Thoracic aorta (tissue), 2 donors: ENCODE measurements around the gene GAMT. TPM values are rescaled to one million over a fixed set of nuclear protein-coding genes. Genes with fewer than 3 reads are reported as not detected.

Source experiments
- ATAC-seq: fragments of 150-250 bp; one replicate; pipeline ENCODE4 v1.8.0; 2017; ENCODE audit warnings: low read depth; ENCODE audit not compliant: insufficient number of reproducible peaks, low FRiP score
- DNase-seq: peaks from one replicate; pipeline ENCODE4 v3.0.0-alpha.2; 2020; ENCODE audit warnings: low spot score
- H3K27ac ChIP-seq, 2 donors: fragments of 200-600 bp; sonication (generic); 1 replicate in 1 of 2; 2 replicates in 1 of 2; pipeline ENCODE4 v1.5.1; 2016; ENCODE audit warnings: mild to moderate bottlenecking in 2 of 2, moderate library complexity in 2 of 2
- H3K27me3 ChIP-seq: fragments of 200-600 bp; sonication (generic); replicated peaks from 2 replicates; pipeline ENCODE4 v1.6.0; 2016; ENCODE audit warnings: mild to moderate bottlenecking; ENCODE audit not compliant: insufficient read depth
- H3K36me3 ChIP-seq: fragments of 200-600 bp; sonication (generic); one replicate; pipeline ENCODE4 v1.5.1; 2016
- H3K4me1 ChIP-seq, 2 donors: fragments of 200-600 bp; sonication (generic); 1 replicate in 1 of 2; 2 replicates in 1 of 2; pipeline versions ENCODE4 v1.5.1 to v1.6.0; 2016; ENCODE audit warnings: low read depth in 2 of 2, mild to moderate bottlenecking in 1 of 2; ENCODE audit not compliant: control insufficient read depth in 1 of 2
- H3K4me3 ChIP-seq: fragments of 200-600 bp; sonication (generic); 2 replicates; pipeline ENCODE4 v1.5.1; 2016; ENCODE audit warnings: mild to moderate bottlenecking
- H3K9me3 ChIP-seq: fragments of 200-600 bp; sonication (generic); 2 replicates; pipeline ENCODE4 v1.5.1; 2016
- CTCF ChIP-seq: fragments of 200-600 bp; sonication (generic); IDR thresholded peaks from one replicate; pipeline ENCODE4 v1.5.1; 2019; ENCODE audit warnings: antibody characterized with exemption
- total RNA-seq, 2 donors: library from RNA; depleted of rRNA; stranded (reverse); fragments of >200 nt; gene quantifications; one replicate each; pipeline versions ENCODE4 v1.1.0 to v1.2.3, GENCODE V29; 2016

Gene GAMT
- total RNA-seq, 2 donors from 2014 or later: 27.6 to 55.1 TPM

GRCh38 chr19:1397838-1398237 lies 3.5 kb downstream of the GAMT start:
- no peak for DNase-seq
- Histone ChIP-seq H3K27me3 (no peaks in the 10 kb centered on the region), H3K27ac (no peak overlapping the region), H3K9me3 (no peaks in the 10 kb centered on the region), H3K36me3 (peaks cover 7% of the 10 kb centered on the region), H3K4me1 (peaks cover 7 to 47% of the 10 kb centered on the region in 2 donors), H3K4me3 (no peak overlapping the region)
- ATAC-seq: no peak
- no peak for TF ChIP-seq CTCF

- Histone ChIP-seq H3K4me3 (no peak overlapping the region), H3K27me3 (no peaks in the 10 kb centered on the region), H3K4me1 (peaks cover 7 to 39% of the 10 kb centered on the region in 2 donors), H3K36me3 (peaks cover 14% of the 10 kb centered on the region), H3K9me3 (no peaks in the 10 kb centered on the region), H3K27ac (no peak overlapping the region)
- DNase-seq (no peak), ATAC-seq (no peak)
- TF ChIP-seq CTCF: no peak
Observed at GRCh38 chr19:1396768-1397679, 4.3 kb downstream of the GAMT start.

- no peaks in the 10 kb centered on the region for H3K27me3 ChIP-seq
- H3K4me1 ChIP-seq: peaks cover 7 to 31% of the 10 kb centered on the region in 2 donors
- H3K9me3 ChIP-seq: no peaks in the 10 kb centered on the region
- no peak for DNase-seq
- peaks cover 14% of the 10 kb centered on the region for H3K36me3 ChIP-seq
- no peak for ATAC-seq
- no peak for TF ChIP-seq CTCF
- no peak overlapping the region for H3K4me3 ChIP-seq
- no peak overlapping the region for H3K27ac ChIP-seq
Observed at GRCh38 chr19:1396019-1396767, 5.1 kb downstream of the GAMT start.

GRCh38 chr19:1395194-1396018 lies 5.9 kb downstream of the GAMT start:
- Histone ChIP-seq H3K27ac (no peak overlapping the region), H3K27me3 (no peaks in the 10 kb centered on the region), H3K4me3 (no peak overlapping the region), H3K9me3 (no peaks in the 10 kb centered on the region), H3K4me1 (peaks cover under 1 to 23% of the 10 kb centered on the region in 2 donors), H3K36me3 (peaks cover 21% of the 10 kb centered on the region)
- ATAC-seq (no peak), DNase-seq (no peak)
- TF ChIP-seq CTCF: no peak
